Keratinocyte (primary cell): ENCODE data around the gene SCFD2.

Experiments used
- EZH2 ChIP-seq: IDR thresholded peaks from one replicate; pipeline ENCODE4 v1.6.1; 2012; ENCODE audit warnings: inconsistent platforms, mild to moderate bottlenecking, low read length, moderate library complexity
- TF ChIP-seq, protein P1 (sequence below), 3 experiments: IDR thresholded peaks in 1 of 3; conservative IDR thresholded peaks in 1 of 3; optimal IDR thresholded peaks in 1 of 3; 2 replicates in 2 of 3; 3 replicates in 1 of 3; pipeline versions ENCODE3 to v1.5.1; 2011; ENCODE audit warnings: low read length in 3 of 3, mild to moderate bottlenecking in 3 of 3, moderate library complexity in 2 of 3, control low read depth in 1 of 3, inconsistent platforms in 1 of 3; ENCODE audit not compliant: insufficient read depth in 2 of 3; ENCODE audit errors: extremely low read depth in 1 of 3

DNA sequence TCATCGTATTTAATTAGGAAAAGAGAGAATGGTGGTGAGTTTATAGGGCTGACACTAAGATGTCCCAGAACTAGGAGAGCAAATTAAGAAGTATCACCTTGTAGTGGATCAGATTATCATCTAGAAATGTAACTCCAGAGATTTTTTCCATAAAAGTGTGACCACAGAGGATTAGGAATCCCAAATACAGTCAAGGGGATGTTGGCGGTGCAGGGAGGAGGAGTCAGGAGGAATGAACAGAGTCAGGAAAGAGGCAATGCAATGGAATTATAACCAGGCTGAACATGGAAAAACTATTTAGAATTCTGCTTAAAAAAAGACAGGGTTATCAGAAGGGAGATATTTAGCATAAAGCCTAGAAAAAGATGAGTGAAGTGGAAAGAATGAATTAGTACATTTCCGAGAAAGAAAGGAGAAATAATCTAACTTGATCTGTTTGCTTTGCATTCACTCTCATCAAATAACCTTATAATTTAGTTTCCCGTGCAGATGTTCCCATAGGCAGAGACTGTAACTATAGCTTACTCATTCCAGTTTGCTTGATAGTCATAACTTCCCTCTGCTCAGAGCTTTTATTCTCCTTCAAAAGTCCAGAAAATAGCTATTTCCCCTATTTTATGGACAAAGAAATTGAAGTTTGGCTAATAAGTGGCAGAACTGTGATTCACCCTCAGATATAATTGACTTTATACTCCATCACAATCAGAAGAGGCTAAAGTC is 56.4 kb downstream of the SCFD2 start:
- TF ChIP-seq, protein P1, sequence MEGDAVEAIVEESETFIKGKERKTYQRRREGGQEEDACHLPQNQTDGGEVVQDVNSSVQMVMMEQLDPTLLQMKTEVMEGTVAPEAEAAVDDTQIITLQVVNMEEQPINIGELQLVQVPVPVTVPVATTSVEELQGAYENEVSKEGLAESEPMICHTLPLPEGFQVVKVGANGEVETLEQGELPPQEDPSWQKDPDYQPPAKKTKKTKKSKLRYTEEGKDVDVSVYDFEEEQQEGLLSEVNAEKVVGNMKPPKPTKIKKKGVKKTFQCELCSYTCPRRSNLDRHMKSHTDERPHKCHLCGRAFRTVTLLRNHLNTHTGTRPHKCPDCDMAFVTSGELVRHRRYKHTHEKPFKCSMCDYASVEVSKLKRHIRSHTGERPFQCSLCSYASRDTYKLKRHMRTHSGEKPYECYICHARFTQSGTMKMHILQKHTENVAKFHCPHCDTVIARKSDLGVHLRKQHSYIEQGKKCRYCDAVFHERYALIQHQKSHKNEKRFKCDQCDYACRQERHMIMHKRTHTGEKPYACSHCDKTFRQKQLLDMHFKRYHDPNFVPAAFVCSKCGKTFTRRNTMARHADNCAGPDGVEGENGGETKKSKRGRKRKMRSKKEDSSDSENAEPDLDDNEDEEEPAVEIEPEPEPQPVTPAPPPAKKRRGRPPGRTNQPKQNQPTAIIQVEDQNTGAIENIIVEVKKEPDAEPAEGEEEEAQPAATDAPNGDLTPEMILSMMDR (optimal IDR thresholded peaks at IDR 0.05 in 1 of 3, IDR thresholded peaks at IDR 0.05 in 1 of 3, conservative IDR thresholded peaks at IDR 0.05 in 1 of 3; ENCODE audit: extremely low read depth in 1 of 3, insufficient read depth in 2 of 3, low read length in 3 of 3) = no peak
- no peak for TF ChIP-seq EZH2
